IPS-NIHi7 (cell line): Measurements from ENCODE around the gene MCAT.
"Not testable (repeated sequence)": the region's sequence is repeated elsewhere in the genome, so short reads cannot be mapped to it uniquely, and the experiment has no call there.

Experiments
- DNase-seq: peaks from one replicate; pipeline ENCODE4 v3.0.0; 2012; ENCODE audit warnings: mixed read lengths; ENCODE audit errors: extremely low spot score

Gene MCAT

DNA sequence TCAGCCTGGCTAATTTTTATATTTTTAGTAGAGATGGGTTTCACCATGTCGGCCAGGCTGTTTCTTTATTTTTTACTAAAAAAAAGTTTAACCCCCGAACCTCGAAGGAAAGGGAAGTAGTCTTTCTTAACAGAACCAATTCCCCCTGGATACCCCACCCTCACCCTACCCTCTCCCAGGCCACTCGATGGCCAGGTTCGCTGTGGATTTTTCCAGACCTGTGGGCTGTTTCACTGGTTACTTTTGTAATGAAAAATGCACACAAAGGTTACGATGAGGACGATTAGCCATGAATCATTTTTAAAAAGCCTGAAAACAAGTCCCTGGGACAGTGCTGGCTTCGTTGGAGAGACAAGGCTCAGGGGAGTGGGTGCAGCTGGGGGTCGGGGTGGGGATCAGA is 10.7 kb upstream of the MCAT start:
- no peak for DNase-seq

DNA sequence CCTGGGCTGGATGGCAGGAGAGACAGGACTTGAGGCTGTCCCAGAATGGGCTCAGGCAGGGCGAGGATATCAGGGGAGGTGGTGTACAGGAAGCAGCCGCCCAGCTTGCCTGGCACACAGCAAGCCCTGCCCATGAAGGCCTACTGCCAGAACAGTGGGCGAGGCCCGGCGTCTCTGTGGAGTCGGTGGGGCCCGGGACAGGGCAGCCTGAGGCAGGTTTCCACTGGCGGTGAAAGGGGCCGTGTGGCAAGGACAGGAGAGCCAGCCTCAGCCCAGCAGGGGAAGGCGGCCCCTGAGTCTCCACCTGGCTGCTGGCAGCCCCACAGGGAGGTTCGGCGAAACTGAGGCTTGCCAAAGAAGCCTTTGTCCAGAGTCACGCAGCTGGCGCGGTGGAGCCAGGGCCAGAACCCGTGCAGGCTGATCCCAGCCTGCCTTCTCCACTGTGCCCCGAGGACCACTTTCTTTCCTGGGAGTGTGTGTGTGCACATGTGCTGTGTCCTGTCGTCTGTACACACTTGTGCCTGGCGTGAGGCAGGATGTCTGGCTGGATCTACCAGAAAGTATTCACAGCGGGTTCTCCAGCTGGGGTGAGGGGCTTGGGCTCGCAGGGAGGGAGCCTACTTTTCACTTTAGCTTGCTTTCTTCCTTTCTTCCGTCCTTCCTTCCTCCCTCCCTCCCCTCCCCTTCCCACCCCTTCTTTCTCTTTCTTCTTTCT is 9.3 kb upstream of the MCAT start:
- DNase-seq = no peak

- no peak for DNase-seq
Measured at GRCh38 chr22:43152003-43152356, 8.8 kb upstream of the MCAT start.

DNA sequence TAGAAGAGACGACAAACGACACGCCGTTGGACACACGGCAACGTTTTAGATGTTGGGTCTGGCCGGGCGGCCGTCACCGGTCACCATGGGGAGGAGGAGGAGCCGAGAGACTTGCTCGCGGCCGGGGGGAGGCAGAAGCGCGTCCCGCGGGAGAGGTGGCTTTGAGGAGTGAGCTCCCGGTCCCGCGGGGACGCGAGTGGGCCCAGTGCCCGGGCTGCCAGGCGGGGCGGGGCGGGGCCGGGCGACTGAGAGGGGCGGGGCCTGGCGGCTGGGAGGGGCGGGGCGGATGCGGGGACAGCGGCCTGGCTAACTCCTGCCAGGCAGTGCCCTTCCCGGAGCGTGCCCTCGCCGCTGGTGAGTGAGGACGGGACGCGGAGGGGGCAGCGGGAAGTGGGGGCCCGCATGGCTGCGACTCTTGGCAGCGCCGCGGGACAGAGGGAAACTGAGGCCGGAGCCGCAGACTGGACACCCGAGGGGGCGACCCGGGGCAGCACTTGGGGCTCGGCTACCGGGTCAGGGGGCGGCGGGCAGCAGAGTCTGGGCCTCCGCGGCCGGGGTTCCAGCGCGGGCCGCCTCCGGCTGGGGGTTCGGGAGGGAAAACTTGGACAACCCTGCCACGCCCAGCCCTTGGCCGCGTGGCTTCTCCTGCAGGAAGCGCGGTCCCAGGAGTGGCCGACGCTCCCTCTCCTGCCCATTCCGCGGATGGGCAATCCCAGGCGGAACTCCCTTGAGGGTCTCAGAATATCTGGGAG is 8.2 kb upstream of the MCAT start, which contains the start of gene TSPO:
TSPO (plus strand) TSS at position 309 of the 752 bp plus-strand sequence. CDS start 7,680 bp downstream, outside the sequence.
- peak; percentile 79 for DNase-seq

DNA sequence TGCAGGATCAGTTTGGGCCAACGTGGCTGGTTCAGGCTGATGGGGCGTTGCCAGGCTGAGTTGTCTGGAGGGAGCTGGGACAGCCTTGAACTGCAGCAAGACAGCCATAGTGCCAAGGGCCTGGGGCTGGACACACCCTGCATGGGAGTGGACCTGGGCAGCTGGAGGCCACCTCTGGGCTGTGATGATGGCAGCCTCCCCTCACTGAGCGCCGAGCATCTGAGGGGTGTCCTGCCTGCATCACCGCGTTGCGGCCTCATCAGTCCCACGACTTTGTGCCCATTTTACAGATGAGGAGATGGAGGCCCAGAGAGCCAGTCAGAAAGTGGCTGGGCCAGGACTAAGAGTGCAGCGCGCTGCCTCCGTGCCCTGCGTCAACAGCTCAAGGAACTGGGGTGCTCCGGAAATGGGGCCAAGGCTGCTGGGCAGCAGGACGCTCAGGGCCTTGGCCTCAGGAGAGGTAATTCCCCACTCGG is 7.6 kb upstream of the MCAT start:
- no peak for DNase-seq

DNA sequence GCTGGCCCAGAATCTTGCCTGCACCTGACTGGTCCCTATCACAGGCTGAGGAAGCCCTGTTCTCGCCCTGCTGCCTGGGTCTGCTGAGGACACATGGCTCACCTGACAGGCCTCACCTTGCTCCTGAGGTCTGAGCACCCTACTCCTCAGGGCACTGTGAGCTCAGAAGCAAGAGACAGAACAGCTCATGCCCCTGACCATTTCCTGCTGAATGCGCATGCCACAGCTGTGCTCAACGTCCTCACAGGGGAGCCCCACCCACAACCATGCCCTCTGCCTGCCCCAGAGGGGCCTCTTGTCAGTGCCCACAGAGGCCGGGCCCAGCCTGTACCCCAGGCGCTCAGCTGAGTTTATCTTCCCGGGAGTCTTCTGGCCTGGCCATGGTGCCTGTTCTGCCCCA is 5.4 kb upstream of the MCAT start:
- no peak for DNase-seq

DNA sequence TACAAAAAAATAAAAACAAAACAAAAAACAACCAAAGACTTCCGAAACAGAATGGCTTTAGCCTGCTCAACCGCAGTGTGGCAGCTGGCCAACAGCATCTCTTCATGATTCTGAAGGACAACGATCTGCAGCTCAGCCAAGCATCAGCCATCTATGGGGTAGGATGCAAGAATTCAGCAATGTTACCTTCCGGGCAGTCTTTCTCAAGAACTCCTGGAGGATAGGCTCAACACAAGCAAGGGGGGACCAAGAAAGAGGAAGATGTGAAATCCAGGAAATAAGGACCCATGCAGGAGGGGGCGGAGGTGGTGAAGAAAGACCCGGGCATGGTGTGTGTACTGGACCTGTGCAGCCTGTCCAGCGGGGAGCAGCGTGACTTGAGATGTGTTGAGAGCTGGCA is 4.6 kb upstream of the MCAT start:
- no peak for DNase-seq

- not testable (repeated sequence) for DNase-seq
Measured at GRCh38 chr22:43146332-43146731, 3.1 kb upstream of the MCAT start.

DNA sequence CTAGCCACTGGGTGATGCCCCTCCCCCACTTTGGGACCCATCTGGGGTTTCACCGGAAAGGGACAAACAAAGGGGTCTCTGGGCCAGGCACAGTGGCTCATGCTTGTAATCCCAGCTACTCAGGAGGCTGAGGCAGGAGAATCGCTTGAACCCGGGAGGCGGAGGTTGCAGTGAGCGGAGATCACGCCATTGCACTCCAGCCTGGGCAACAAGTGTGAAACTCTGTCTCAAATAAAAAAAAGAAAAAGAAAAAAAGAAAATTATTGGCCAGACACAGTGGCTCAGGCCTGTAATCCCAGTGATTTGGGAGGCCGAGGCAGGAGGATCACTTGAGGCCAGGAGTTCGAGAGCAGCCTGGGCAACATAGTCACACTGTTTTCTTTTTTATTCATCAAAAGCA is 2.2 kb upstream of the MCAT start:
- not testable (repeated sequence) for DNase-seq

- no peak for DNase-seq
Measured at GRCh38 chr22:43144949-43145348, 1.8 kb upstream of the MCAT start.

DNA sequence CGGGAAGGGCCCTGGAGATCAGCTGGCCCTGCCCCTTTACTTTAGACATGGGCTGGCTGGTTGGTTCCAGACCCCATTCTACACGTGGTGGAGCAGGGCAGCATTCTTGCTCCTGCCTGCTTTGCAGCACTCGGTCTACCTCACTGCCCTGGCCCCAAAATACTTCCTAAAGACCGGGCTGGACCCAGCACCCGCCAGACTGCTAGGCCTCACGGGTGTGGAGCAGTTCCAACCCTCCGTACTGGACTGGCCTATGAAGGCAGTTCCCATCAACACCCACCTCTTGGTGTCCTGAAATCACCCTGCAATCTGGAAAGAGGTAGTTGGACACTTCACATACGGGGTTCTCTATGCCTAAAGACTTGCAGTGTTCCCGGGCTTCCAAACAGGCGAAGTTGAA is 6.4 kb downstream of the MCAT start:
- no peak for DNase-seq

GRCh38 chr22:43136255-43136654 is 6.9 kb downstream of the MCAT start:
- DNase-seq = peak; percentile 90

DNA sequence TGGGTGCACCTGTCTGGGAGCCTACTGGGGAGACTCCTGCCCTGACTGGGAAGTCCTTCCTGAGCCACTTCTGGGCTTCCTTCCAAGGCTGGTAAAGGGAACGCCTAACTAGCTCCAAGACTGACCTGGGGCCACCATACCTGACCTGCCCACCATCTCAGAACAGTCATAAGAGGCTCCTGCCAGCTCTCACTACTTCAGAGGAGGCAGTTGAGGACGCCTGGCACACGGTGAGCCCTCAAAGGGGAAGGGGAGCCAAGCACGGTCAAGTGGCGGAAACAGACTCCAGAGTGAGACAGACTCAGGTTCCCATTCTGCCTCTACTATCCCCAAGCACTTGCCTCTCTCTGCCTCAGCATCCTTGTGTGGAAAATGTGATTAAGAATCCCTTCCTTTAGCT is 7.6 kb downstream of the MCAT start:
- no peak for DNase-seq

DNA sequence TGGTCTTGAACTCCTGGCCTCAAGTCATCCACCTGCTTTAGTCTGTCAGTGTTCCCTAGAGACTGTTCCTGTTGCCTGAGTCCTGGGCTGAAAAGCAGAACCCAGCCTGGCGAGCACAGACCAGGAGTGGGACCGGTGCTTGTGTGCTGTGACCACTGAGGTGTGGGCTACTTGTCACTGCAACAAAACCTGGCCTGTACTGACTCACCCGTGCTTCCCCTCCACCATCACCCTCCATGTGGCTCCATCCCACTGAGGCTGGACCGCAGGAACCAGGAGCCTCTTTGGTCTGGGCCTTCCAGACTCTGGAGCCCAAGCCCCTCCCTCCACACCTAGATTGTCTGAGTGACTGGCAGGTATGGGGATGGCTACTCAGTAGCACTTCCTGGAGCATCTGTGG is 8.6 kb downstream of the MCAT start:
- no peak for DNase-seq

- no peak for DNase-seq
Measured at GRCh38 chr22:43133401-43133800, 9.8 kb downstream of the MCAT start.

DNA sequence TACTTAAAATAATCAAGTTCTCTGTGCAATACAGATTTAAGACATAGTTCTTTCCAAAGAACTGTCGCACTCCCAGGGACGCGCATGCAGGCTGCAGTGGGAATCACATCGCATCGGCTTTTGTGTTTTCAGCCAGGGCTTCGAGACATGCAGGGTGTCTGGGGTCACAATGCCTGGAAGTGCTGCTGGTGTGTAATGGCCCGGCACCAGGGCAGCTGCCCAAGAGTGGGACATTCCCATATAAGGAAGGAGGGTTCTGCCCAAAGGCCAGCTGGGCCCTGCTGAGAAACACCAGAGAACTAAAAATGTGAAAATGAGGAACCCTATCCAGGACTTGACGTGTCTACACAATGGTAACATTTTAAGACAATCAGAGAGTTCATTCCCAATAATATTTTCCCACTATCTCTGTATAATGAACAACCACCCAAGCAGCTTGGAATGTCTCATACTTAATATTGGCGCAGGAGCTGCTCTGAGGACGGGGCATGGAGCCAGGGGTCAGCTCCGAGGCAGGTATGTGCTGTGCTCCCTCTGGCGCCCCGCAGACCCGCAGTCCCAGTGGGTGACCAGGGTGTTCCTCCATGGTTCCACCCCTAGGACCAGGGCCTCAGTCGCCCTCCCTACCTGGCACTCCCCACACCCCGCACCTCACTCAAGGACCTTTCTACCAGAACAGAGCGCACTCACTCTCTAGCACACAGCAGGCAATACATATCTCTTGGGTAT is 11.3 kb downstream of the MCAT start:
- DNase-seq = no peak

- no peak for DNase-seq
Measured at GRCh38 chr22:43129426-43130425, 13.5 kb downstream of the MCAT start.

DNA sequence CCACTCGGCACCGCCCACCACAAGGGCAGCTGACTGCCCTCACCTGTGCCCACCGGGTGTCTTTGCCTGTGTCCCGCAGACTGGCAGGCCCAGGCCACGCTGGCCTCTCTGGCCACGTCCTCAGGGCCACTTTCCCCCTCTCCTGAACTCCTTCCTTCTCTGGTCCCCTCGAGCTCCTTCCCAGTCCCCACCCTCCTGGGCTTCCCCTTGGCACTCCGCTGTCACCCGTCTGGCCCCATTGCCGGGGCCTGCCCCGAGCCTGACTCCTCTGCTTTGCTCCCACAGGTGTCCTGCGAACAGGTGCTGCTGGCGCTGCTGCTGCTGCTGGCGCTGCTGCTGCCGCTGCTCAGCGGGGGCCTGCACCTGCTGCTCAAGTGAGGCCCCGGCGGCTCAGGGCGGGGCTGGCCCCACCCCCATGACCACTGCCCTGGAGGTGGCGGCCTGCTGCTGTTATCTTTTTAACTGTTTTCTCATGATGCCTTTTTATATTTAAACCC is 14.2 kb downstream of the MCAT start:
- DNase-seq = no peak

GRCh38 chr22:43128116-43128515 is 15.1 kb downstream of the MCAT start:
- no peak for DNase-seq

DNA sequence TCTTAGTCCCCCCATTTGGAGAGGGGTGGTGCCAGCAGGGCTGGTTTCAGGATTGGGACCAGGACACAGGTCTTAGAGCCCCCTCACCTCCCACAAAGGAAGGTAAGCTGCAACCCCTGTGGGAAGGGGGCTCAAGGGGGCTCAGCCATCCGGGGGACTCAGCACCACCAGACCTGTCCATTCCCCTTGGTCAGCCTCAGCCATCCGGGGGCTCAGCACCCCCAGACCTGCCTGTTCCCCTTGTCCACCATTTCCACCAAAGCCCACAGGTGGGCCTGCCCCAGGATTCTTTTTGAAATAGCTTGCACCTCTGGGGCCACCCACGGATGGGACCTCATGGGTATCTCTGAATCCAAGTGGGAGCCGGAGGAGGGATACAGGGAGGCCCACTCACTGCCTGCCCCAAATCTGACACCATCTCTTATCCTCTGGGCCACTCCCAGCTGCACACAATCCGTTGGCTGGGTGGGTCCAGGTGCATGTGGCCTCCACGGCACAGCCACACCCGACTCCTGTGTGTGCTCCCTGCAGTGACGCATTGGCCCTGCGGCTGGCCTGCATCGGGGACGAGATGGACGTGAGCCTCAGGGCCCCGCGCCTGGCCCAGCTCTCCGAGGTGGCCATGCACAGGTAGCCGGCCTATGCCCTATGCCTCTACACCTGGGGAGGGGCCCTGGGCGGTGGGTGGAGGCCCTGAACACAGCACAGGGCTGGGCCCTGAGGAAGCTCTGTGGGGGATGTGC is 15.9 kb downstream of the MCAT start:
- no peak for DNase-seq
